GM04504 (cell line): ENCODE data around the gene TDRD9.

Source experiments
- DNase-seq: peaks from one replicate; pipeline ENCODE4 v3.0.0-alpha.2; 2012; ENCODE audit warnings: low read depth

The TDRD9 gene

DNA sequence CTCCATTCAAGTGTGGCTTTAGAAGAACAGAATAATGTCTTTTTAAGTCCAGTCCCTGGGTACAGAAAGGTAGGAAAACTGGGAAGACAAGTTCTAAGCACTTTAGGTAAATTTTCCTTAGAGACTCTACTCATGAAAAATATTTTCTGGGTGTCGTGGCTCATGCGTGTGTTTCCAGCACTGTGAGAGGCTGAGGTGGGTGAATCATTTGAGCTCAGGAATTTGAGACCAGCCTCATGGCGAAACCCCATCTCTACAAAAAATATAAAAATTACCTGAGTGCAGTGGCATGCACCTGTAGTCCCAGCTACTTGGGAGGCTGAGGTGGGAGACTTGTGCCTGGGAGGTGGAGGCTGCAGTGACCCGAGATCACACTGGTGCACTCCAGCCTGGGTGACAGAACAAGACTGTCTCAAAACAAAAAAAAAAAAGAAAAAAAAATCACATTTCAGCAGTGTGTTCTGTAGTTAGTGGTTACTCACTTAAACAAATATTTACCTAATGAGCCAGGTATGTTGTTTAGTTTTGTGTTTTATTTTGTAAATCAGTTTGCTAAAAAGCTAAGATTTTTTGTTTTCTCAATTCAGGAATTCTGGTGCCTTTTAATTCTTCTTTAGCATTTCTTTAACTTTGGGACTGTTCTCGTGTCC, 66.4 kb downstream of the TDRD9 start:
- no peak for DNase-seq

DNA sequence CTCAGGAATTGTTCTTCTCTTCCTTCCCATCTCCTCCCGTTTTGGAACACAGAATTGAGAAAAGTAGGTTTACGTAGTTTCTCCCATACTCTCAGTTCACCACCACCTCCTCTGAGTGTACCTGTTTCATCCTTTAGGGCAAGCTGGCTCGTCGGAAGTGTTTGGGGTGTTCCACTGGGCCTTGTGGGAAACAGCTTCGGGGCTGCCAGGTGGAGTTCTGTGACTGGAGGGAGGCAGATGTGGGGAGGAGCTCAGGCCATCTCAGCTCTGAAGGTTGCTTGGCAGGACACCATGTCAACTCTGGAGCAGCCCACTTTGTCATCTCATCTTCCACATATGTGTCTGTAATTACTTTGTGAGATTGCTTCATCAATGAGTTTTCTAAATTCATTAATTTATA, 67.6 kb downstream of the TDRD9 start:
- DNase-seq = no peak

DNA sequence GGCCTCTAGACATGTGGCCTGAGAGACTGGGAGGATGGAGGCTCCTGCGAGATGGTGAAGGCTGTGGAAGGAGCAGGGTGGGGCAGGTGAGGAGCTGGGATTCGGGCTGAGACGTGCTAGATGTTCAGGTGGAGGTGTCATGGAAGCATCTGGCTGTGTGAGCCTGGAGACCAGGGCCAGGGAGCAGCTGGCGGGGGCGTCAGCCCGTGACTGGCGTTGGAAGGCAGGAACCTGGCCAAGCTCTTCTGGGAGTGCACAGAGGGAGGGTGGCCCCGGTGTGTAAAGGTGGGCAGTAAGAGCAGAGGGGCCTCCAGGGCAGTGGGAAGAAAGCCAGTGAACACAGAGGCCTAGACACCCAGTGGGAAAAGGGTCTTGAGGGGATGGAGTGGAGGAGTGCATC, 69.1 kb downstream of the TDRD9 start:
- DNase-seq = no peak

DNA sequence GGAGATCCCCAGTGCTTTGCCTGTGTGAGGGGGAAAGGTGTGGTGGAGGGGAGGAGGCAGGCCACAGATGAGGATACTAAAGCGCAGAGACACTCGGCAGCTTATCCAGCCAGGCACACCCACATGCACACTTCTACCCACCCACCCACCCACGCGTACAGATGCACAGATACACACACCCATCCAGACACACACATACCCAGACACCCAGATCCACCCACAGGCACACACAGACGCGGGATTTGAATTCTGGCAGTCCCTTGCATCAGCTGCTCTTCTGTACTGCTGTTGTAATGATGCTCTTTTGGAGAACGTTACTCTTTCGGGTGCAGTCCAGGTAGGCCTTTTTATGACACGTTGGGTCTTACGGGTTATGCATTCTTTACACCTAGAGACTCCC, 69.8 kb downstream of the TDRD9 start:
- no peak for DNase-seq

DNA sequence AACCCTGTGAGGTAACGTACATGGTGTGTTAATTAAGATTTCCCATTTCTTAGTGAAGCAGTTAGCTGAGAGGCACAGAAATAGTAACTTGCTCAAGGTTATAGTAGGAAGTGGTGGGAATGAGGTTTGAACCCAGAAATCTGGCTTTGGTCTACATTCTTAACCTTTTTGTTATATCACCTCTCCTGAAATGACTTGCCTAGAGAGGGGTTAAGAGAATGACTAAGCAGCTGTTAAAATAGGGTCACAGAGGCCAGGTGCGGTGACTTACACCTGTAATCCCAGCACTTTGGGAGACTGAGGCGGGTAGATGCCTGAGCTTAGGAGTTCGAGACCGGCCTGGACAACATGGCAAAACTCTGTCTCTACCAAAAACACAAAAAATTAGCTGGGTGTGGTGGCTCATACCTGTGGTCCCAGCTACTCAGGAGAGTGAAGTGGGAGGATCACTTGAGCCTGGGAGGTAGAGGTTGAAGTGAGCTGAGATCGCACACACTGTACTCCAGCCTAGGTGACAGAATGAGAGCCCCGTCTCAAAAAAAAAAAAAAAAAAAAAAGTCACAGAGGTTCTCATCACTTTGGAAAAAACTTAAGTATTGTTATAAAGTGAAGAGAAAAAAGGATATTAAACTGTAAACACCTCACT, 71.7 kb downstream of the TDRD9 start:
- no peak for DNase-seq

DNA sequence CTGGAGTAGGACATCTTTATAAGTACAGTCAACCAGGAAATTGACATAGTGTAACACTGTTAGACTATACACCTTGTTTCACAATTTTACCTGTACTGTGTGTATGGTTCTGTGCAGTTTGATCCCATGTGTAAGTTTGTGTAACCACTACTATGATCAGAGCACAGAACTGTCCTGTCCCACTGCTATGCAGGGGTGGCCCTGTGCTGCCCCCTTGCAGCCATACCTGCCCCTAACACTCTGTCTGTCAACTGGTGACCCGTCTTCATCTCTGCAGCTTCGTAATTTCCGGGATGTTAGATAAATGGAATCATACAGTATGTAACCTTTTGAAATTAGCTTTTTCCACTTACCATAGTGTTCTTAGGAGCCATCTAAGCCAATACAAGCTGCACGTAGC, 72.7 kb downstream of the TDRD9 start:
- DNase-seq = no peak

DNA sequence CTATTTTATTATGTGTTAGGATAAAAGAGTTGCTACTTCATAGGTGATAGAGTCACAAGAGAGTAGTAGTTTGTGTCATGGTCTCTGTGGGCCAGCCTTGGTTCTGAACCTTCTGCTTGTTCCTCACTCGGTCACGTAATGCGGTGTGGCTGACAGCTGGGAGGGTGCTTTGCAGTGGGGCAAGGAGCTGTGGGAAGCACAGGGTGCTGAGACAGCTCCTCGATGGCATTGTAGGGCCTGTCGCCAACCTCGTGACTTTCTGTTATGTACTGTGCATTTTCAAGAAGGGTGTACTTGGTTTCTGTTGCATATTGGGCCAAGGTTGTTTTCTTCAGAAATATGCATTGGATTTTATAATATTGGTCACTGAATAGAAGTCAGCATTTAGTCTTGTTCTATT, 75.4 kb downstream of the TDRD9 start:
- no peak for DNase-seq

DNA sequence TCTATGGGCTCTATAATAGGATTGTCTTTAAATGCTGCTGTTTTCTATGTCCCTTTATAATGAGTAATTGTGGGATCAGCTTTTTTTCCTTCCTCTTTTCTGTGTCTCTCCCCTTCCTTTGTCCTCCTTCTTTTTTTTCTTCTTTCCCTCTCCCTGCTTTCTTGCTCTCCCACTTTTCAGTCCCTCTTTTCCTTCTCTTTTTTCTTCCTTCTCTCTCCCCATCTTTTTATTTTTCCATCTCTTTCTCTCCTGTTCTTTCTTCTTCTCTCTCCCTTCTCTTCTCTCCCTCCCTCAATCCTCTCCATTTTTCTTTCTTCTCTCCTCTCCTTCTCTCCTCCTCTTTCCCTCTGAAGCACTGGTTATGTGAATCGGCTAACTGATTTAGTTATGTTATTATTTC, 76.6 kb downstream of the TDRD9 start:
- no peak for DNase-seq

DNA sequence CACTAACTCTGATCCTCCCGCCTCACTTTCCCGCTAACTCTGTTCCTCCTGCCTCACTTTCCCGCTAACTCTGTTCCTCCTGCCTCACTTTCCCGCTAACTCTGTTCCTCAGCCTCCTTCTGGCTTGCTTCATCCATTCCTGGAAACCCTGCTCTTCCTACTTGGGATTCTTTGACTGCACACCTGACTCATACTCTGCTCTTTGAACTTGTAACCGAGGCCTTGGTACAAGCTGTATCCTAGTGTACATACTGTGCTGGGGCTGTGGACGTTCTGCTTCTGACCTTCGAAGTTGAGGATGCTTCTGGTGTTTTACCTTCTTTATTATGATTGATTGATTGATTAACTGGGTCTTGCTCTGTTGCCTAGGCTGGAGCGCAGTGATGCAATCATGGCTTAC, 77.2 kb downstream of the TDRD9 start:
- no peak for DNase-seq

DNA sequence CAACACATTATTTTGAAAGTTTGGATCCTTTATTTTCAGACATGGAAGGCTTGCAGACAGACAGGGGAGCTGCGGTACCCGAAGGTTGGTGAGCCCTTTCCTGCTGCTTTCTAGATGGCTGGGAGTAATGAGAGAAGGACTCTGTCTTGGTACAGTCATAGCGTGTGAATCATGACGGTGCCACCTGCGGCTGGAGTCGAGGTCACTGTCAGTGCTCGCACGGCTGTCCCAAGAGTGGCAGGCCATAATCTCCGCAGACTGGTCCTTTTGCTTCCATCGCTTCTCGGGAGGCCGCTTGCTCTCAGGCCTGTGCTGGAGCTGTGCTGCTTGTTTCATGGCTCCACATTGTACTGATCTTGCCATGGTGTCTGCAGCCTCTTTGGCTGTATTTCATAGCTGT, 78.9 kb downstream of the TDRD9 start:
- DNase-seq = no peak

DNA sequence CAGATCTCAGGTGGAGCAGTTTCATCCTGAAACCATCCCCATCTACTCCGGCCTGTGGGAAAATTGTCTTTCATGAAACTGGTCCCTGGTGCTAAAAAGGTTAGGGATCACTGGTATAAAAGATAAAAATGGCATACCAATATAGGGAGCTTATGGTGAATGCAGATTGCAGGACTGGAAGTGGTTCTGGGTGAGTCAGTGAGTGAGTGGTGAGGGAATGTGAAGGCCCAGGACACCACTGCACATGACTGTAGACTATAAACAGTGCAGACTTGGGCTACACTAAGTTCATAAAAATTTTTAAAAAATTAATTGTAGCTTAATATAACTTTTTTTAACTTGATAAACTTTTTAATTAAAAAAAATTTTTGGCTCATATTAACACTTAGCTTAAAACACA, 81.0 kb downstream of the TDRD9 start:
- no peak for DNase-seq

DNA sequence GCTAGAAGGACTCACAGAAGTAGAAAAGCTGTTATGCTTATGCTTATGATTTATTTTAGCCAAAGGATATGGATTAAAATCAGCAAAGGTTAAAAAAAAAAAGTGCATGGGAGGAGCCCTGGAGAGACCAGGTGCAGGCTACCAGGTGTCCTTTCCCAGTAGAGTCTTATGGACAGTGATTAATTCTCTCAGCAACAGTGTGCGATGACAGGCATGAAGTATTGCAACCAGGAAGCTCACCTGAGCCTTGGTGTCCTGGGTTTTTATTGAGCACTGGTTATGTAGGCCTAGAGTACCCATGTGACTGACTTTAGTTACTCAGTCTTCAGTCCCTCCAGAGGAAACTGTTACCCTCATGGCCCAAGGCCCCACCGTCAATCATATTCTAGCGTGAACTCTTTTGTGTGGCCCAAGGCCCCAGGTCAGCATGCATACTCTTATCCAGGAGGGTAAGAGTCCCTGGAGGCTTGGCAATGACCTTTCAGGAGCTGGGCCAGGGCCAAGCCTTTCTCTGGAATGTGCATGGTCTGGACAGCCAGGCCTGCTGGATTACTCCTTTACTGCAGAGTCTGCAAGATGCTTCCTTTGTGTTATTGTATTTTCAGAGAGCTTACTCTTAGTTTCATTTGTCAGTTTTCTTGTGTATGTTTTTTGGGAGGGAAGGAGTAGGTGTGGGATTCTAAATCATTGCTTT, 83.7 kb downstream of the TDRD9 start:
- no peak for DNase-seq

DNA sequence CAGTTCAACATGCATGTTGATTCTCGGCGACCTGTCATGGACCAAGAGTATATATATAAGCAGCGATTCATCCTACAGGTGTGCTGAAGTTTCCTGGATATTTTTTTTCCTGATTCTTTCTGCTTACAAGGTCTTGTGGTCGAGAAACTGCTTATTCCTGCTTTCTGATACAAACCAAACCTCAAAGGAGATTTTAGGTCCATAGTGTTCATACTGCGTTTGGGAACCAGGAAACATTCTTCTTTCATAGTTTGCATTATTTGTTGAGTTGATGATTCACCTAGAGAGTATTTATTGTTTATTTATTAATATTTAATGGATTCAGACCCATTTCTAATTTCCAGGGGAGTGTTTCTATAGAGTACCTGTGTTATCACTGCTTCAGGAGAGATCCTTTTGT, 86.5 kb downstream of the TDRD9 start:
- DNase-seq = no peak

DNA sequence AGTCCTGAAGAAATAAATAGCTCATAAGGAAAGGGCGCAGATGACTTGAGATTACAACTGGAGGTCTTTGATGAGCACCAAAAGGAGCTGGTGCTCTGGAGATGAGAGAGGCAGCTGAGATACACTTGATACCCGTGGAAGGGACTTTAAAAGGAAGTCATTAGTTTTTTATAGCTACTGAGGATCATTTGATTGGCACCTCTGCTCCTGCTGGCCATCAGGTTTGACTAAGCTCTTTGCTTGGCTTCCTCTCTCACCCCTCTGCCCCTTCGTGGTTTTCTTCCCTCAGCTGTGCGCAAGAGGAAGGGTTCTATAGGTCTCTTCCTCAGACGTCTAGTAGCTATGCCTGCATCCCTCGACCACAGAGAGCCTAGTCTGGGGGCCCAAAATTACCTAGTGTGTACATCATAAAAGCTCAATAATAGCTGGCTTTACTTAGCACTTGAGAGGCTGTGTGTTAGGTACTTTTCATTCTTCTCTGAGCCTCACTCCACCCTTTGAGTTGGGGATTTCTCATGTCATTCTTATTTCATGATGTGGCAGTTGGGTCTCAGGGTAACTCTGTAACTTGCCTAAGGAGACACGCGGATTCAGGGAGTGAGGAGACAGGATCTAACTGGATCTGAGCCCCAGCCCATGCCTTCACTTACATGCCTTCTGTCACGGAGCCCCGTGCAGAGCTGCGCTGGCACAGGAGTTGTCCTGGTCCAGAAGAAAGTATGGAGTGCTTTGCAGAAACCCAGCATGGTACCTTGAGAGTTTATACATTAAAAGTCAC, 88.8 kb downstream of the TDRD9 start:
- no peak for DNase-seq

DNA sequence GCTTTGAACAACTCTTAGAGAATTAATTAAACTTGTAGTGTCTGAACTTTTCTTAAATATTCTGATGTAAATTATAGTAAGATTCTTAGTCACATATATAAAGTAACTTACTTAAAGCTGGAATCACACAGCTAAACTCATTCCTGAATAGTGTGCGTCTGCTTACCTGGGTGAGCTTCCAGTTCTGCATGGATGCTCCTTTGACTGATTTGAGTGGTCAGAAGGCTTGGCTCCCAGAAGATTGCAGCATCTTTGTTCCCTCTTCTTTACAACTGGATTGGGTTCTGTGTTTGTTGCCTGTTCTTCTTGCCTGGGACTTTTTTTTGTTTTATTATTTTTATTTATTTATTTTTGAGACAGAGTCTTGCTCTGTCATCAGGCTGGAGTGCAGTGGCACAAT, 90.8 kb downstream of the TDRD9 start:
- DNase-seq = no peak

DNA sequence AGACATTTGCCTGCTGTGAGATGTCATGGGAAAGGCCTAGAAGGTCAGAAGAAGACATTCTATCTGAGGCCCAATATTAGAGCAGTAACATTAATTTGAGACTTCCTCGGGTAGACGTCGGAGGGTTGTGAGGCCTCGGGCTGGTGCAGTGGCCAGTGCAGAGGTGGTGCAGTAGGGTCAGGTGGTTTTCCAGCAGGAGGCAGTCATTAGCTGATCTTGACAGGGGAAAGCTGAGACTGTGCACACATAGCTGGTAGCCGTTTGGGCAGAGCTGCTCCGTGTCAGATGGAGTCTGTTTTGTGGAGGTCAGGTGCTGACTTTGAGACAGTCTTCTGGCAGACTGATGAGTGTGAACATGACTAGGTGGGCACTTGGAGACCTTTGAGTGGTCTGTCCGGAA, 91.5 kb downstream of the TDRD9 start:
- no peak for DNase-seq

DNA sequence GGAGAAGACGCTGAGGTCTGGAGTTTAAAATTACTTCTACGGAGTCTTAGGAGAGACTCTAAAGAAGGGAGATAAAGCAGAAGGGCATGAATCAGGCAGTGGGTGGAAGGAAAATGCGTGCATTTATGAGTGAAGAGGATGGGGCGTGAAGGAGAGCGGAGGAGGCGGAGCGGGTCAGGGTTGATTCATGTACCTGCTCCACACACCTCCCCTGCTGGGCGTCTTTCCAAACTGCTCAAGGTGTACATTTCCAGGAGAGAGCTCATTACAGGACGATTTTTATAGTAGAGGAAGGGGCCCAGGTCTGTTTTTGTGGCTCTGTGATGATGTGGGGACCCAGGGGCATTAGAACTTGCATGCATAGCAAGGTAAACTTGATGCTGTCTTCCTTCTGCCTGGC, 92.2 kb downstream of the TDRD9 start:
- DNase-seq = no peak

DNA sequence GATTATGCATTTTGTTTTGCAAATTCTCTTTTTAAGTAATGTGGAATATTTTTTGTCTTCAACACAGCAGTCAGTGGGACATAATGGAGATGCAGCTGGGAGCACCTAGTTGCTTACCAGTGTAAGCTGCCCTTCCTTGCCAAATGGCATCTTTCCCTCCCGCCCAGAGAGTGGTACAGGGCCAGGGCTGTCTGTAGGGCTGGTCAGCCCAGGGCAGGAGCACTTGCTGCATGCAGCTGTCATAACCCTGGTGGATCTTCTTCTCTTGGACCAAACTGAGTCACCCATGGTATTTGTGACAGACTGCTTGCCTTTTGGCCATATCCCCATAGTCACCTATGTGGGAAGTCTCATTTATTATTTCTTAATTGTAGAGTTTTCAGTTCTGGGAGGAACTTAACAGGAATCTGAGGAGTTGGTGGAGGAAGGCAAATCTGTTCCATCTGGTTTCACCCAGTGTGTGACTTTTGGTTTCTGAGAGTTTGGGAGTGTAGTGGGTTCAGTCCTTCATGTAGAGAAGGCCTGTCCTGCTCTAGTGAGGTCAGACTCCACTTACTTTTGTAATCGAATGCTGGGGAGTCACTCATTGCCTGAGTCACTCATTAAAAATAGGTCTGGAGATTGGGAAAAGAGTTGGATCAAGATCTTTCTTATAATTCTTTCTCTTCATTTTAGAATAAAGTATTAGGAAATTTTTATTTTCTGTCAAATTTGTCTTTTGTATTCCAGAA, 95.2 kb downstream of the TDRD9 start:
- DNase-seq = no peak

DNA sequence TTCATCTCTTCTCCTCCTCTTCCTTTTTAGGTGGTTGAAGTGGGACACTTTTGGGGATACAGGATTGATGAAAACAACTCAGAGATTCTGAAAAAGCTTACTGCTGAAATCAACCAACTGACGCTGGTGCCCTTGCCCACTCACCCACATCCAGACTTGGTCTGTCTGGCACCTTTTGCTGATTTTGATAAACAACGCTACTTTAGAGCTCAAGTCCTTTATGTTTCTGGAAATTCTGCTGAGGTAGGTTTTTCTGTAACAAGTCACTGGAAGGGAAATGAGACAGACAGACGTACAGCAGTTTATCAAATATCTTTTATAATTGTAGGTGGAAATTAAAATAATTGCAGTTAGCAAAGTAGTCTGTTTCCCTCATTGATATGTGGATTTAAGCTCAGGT, 97.3 kb downstream of the TDRD9 start:
- no peak for DNase-seq

DNA sequence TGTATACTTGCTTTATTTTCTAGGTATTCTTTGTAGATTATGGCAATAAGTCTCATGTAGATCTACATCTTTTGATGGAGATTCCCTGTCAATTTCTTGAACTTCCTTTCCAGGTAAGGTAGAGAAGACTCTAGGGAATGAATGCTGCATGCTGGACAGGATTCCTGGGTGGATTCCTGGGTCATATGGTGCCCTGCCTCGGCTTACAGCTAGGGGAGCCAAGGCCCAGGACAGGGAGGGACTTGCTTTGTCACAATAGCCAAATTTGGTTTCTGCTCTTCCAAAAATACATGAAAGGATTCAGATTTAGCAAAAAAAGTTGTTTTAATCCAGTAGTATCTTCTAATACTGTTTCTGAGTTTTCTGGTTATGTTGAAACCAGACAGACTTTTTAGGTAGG, 97.8 kb downstream of the TDRD9 start:
- DNase-seq = no peak

DNA sequence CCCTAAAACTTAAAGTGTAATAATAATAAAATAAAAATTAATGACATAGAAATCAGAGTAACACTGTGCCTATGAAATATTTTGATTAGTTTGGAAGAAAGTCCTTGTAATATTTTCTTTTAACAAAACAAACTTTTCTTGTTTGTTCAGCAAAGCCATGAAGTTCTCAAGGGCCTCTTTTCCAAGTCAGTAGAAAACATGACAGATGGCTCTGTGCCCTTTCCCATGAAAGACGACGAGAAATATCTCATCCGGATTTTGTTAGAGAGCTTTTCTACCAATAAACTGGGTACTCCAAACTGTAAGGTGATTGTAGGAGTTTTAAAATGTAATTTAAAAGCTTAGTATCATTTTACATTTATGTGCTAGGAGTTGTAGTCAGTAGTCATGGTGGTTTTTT, 102.7 kb downstream of the TDRD9 start:
- no peak for DNase-seq

DNA sequence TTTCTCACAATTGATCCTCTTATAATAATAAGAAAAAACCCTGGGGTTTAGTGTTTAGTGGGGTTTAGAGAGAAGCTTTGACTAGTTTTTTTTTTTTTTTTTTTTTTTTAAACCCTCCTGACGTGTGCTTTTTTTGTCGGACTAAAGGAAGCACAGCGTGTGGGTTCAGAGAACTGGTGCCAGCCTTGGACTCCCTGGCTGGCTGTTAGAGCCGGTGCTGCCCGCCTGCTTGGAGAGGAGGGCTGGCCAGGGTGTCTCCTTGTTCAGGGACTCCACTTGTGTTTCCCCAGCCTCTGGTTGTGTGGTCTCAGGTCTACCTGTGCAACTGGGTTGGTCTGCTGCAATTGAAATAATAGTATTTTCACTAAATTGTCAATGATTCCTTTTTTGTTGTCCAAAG, 103.1 kb downstream of the TDRD9 start:
- no peak for DNase-seq
